Spleen (tissue), 7 donors: ENCODE results near the gene ARHGEF10L.

Experiments used
- POLR2A ChIP-seq, 3 donors: fragments of 450-650 bp; IDR thresholded peaks; one replicate each; pipeline ENCODE4 v1.5.1; 2017; ENCODE audit warnings: antibody characterized with exemption in 3 of 3, mild to moderate bottlenecking in 1 of 3
- TF ChIP-seq, protein P1 (sequence below), 11 experiments: fragments of 200-600 bp in 7 of 11; fragments of 450-650 bp in 4 of 11; sonication (generic) in 4 of 11; IDR thresholded peaks in 8 of 11; conservative IDR thresholded peaks in 3 of 11; 1 replicate in 7 of 11; 2 replicates in 4 of 11; pipeline versions ENCODE4 v1.4.0 to v1.8.0; 2016 to 2021; ENCODE audit warnings: antibody characterized with exemption in 11 of 11, inconsistent platforms in 4 of 11, mild to moderate bottlenecking in 1 of 11
- donor health status: DM: no; HTN: no; CAD: no; lungs with moderate emphysema.
- donor health status: DM: no; HTN: no; CAD: no.
- donor health status: DM: no; HTN: no; CAD: no.

DNA sequence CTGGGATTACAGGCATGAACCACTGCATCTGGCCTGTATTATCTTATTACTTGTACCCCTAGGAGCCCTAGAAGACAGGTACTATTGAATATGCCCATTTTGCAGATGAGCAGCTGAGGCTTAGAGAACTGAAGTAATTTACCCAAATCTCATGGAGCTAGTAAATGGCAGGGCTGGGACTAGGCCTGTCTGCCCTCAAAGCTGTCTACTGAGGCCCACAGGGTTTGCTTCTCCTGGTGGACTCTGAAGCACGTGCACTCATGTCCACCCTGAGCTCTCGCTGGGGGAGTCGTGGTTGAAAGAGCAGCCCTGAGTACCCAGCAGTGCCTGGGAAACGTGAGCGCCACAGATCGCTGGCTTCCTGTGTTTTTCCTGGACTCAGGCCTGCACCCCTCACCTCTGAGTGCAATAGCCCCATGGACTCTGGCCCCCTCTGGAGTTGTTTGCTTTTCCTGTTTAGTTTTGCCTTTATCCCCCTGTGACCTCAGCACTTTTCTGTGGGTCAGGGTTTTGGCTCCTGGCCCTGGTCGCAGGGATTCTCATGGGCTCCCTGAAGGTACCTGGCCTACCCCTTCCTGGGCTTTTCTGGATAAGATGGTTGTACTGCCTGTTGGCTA, 52.4 kb downstream of the ARHGEF10L start:
- TF ChIP-seq, protein P1, sequence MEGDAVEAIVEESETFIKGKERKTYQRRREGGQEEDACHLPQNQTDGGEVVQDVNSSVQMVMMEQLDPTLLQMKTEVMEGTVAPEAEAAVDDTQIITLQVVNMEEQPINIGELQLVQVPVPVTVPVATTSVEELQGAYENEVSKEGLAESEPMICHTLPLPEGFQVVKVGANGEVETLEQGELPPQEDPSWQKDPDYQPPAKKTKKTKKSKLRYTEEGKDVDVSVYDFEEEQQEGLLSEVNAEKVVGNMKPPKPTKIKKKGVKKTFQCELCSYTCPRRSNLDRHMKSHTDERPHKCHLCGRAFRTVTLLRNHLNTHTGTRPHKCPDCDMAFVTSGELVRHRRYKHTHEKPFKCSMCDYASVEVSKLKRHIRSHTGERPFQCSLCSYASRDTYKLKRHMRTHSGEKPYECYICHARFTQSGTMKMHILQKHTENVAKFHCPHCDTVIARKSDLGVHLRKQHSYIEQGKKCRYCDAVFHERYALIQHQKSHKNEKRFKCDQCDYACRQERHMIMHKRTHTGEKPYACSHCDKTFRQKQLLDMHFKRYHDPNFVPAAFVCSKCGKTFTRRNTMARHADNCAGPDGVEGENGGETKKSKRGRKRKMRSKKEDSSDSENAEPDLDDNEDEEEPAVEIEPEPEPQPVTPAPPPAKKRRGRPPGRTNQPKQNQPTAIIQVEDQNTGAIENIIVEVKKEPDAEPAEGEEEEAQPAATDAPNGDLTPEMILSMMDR (IDR thresholded peaks at IDR 0.05 in 8 of 11, conservative IDR thresholded peaks at IDR 0.05 in 3 of 11): no peak
- TF ChIP-seq POLR2A (IDR thresholded peaks at IDR 0.05): no peak
